ENCODE data around the gene ATP9A.

ATP9A gene

GRCh38 chr20:51633430-51633829 is 134.8 kb downstream of the ATP9A start:
- POLR2A ChIA-PET, result no interaction called here
- CTCF ChIA-PET, result interaction anchor here (0.9 kb wide), 1 partner anchor 641 kb away, joined by 3 read pairs; no protein-coding TSS in a partner anchor
- H3K4me3 ChIP-seq (ENCODE audit: low read depth, low read length), result no peak overlapping the region
- TF ChIP-seq ZNF341 (tag by site-specific recombination; IDR thresholded peaks at IDR 0.05; ENCODE audit: low read depth) (no peak), ZNF521 (tag by site-specific recombination; IDR thresholded peaks at IDR 0.05) (no peak), ZNF544 (tag by site-specific recombination; IDR thresholded peaks at IDR 0.05) (no peak), ZNF292 (tag by site-specific recombination; IDR thresholded peaks at IDR 0.05; ENCODE audit: borderline replicate concordance, low read depth) (no peak)
- no peaks in the 10 kb centered on the region for H3K9me3 ChIP-seq (ENCODE audit: control insufficient read depth, insufficient read depth, low read depth, low read length)
- peaks cover 2 to 12% of the 10 kb centered on the region in 2 experiments; a peak in 2 of 3 replicates for H3K36me3 ChIP-seq (ENCODE audit: control insufficient read depth in 2 of 2, insufficient read depth in 1 of 2, low read length in 2 of 2)
- H3K27ac ChIP-seq (ENCODE audit: extremely low read depth, low read depth, low read length), result no peak overlapping the region
- peaks cover 10% of the 10 kb centered on the region for H3K4me1 ChIP-seq (ENCODE audit: control insufficient read depth, insufficient read depth, low read length)

- H3K27ac ChIP-seq (ENCODE audit: extremely low read depth, low read depth, low read length), result peak overlapping the region; percentile 16; the same call in 1 of the 2 replicates
- H3K9me3 ChIP-seq (ENCODE audit: control insufficient read depth, insufficient read depth, low read depth, low read length), result no peaks in the 10 kb centered on the region
- peaks cover 10% of the 10 kb centered on the region for H3K4me1 ChIP-seq (ENCODE audit: control insufficient read depth, insufficient read depth, low read length)
- ChIA-PET POLR2A (no interaction called here), CTCF (interaction anchor here (0.6 kb wide), 1 partner anchor 451 kb away, joined by 3 read pairs; no protein-coding TSS in a partner anchor)
- TF ChIP-seq ZNF394 (tag by site-specific recombination; IDR thresholded peaks at IDR 0.05; ENCODE audit: borderline replicate concordance) (no peak), ZNF121 (tag by site-specific recombination; IDR thresholded peaks at IDR 0.05) (peak; percentile 83; the same call in 1 of the 2 replicates)
- H3K4me3 ChIP-seq (ENCODE audit: low read depth, low read length), result no peak overlapping the region
- peaks cover 0 to 23% of the 10 kb centered on the region in 2 experiments; a peak in 1 of 3 replicates for H3K36me3 ChIP-seq (ENCODE audit: control insufficient read depth in 2 of 2, insufficient read depth in 1 of 2, low read length in 2 of 2)
Measured at GRCh38 chr20:51631953-51632352, 136.2 kb downstream of the ATP9A start.

GRCh38 chr20:51631011-51631950 is 136.9 kb downstream of the ATP9A start:
- H3K27ac ChIP-seq (ENCODE audit: extremely low read depth, low read depth, low read length), result peak overlapping the region; percentile 16; the same call in 1 of the 2 replicates
- TF ChIP-seq TRIM28 (IDR thresholded peaks at IDR 0.05; ENCODE audit: borderline replicate concordance, low read length), result no peak
- peak; percentile 64; the same call in 1 of the 2 replicates for TF ChIP-seq ZNF600 (tag by site-specific recombination; IDR thresholded peaks at IDR 0.05)
- TF ChIP-seq ZSCAN5A (tag by site-specific recombination; IDR thresholded peaks at IDR 0.05), result no peak
- no peak for TF ChIP-seq ZNF16 (tag by site-specific recombination; IDR thresholded peaks at IDR 0.05; ENCODE audit: low read depth)
- no peak for TF ChIP-seq SALL2 (tag by site-specific recombination; IDR thresholded peaks at IDR 0.05; ENCODE audit: borderline replicate concordance)
- TF ChIP-seq ZBTB21 (tag by site-specific recombination; IDR thresholded peaks at IDR 0.05), result 0 out of 2 replicates have a peak, but pooled peaks have one; percentile 11
- no peak; the same call in 1 of the 2 replicates for TF ChIP-seq ZFP69B (tag by site-specific recombination; IDR thresholded peaks at IDR 0.05)
- TF ChIP-seq REST (tag by site-specific recombination; IDR thresholded peaks at IDR 0.05), result 0 out of 2 replicates have a peak, but pooled peaks have one; percentile 21
- TF ChIP-seq ZNF560 (tag by site-specific recombination; IDR thresholded peaks at IDR 0.05; ENCODE audit: borderline replicate concordance), result no peak
- peak; percentile 58 for TF ChIP-seq ZNF629 (tag by site-specific recombination; IDR thresholded peaks at IDR 0.05)
- no peak for TF ChIP-seq ZNF223 (tag by site-specific recombination; IDR thresholded peaks at IDR 0.05)
- TF ChIP-seq ZFHX2 (tag by site-specific recombination; conservative IDR thresholded peaks at IDR 0.05), result peak; percentile 63
- TF ChIP-seq ZNF426 (tag by site-specific recombination; IDR thresholded peaks at IDR 0.05), result no peak
- no peak for TF ChIP-seq ZSCAN18 (tag by site-specific recombination; IDR thresholded peaks at IDR 0.05)
- no peak for TF ChIP-seq ZNF670 (tag by site-specific recombination; IDR thresholded peaks at IDR 0.05; ENCODE audit: low read depth)
- TF ChIP-seq REPIN1 (tag by site-specific recombination; IDR thresholded peaks at IDR 0.05; ENCODE audit: low read depth), result no peak
- no peak for TF ChIP-seq KLF1 (tag by site-specific recombination; IDR thresholded peaks at IDR 0.05)
- TF ChIP-seq ZNF335 (tag by site-specific recombination; conservative IDR thresholded peaks at IDR 0.05), result peak; percentile 41; the same call in 1 of the 2 replicates

More at GRCh38 chr20:51631011-51631950, 136.9 kb downstream of the ATP9A start:
- ChIA-PET CTCF (interaction anchor here (0.6 kb wide), 1 partner anchor 452 kb away, joined by 3 read pairs; no protein-coding TSS in a partner anchor), POLR2A (interaction anchor here (0.5 kb wide), 1 partner anchor 413 kb away, joined by 4 read pairs; no protein-coding TSS in a partner anchor)
- no peaks in the 10 kb centered on the region for H3K9me3 ChIP-seq (ENCODE audit: control insufficient read depth, insufficient read depth, low read depth, low read length)
- peaks cover 10% of the 10 kb centered on the region for H3K4me1 ChIP-seq (ENCODE audit: control insufficient read depth, insufficient read depth, low read length)
- no peak overlapping the region for H3K4me3 ChIP-seq (ENCODE audit: low read depth, low read length)
- peaks cover 0 to 21% of the 10 kb centered on the region in 2 experiments; a peak in 2 of 3 replicates for H3K36me3 ChIP-seq (ENCODE audit: control insufficient read depth in 2 of 2, insufficient read depth in 1 of 2, low read length in 2 of 2)

Measured in HEK293 (cell line).